Stomach (tissue), 9 donors: Measurements from ENCODE around the gene SOCS3. TPM values are rescaled to one million over a fixed set of nuclear protein-coding genes. Genes with fewer than 3 reads are reported as not detected.

Source experiments
- DNase-seq, 2 donors: peaks; one replicate each; pipeline versions ENCODE4 v3.0.0 to v3.0.0-alpha.2; 2013 to 2019
- H3K27ac ChIP-seq, 5 donors: fragments of 200-600 bp in 4 of 5; sonication (generic) in 4 of 5; one replicate each; pipeline ENCODE4 v1.5.1; 2013 to 2019; ENCODE audit warnings: mild to moderate bottlenecking in 1 of 5, moderate library complexity in 1 of 5
- H3K27me3 ChIP-seq, 3 donors: fragments of 200-600 bp; sonication (generic); one replicate each; pipeline ENCODE4 v1.5.1; 2017 to 2019; ENCODE audit warnings: mixed run types in 1 of 3
- H3K36me3 ChIP-seq, 4 donors: fragments of 200-600 bp; sonication (generic); 1 replicate in 3 of 4; 2 replicates in 1 of 4; pipeline ENCODE4 v1.5.1; 2016 to 2019
- H3K4me1 ChIP-seq, 4 donors: fragments of 200-600 bp; sonication (generic); one replicate each; pipeline ENCODE4 v1.5.1; 2016 to 2019
- H3K4me3 ChIP-seq, 4 donors: fragments of 200-600 bp; sonication (generic) in 3 of 4; one replicate each; pipeline ENCODE4 v1.5.1; 2016 to 2019; ENCODE audit warnings: mild to moderate bottlenecking in 1 of 4
- H3K9me3 ChIP-seq, 4 donors: fragments of 200-600 bp; sonication (generic); one replicate each; pipeline ENCODE4 v1.5.1; 2016 to 2019
- CTCF ChIP-seq, 7 experiments: fragments of 450-650 bp in 4 of 7; fragments of 200-600 bp in 3 of 7; sonication (generic) in 3 of 7; IDR thresholded peaks; one replicate each; pipeline ENCODE4 v1.5.1; 2016 to 2019; ENCODE audit warnings: antibody characterized with exemption in 7 of 7, control low read depth in 2 of 7, mild to moderate bottlenecking in 1 of 7
- EP300 ChIP-seq: sonication (generic); formaldehyde crosslinking; IDR thresholded peaks from one replicate; pipeline ENCODE4 v1.6.1; 2017; ENCODE audit warnings: antibody characterized with exemption
- POLR2A ChIP-seq, 4 donors: fragments of 450-650 bp; IDR thresholded peaks; one replicate each; pipeline ENCODE4 v1.6.1; 2016; ENCODE audit warnings: antibody characterized with exemption in 4 of 4, control low read depth in 2 of 4, mild to moderate bottlenecking in 1 of 4, moderate library complexity in 1 of 4
- POLR2AphosphoS5 ChIP-seq, 3 donors: sonication (generic); formaldehyde crosslinking; IDR thresholded peaks; one replicate each; pipeline ENCODE4 v1.6.1; 2016; ENCODE audit warnings: antibody characterized with exemption in 3 of 3
- WGBS, 5 donors: extraction: QIAGEN DNeasy Blood & Tissue Kit in 3 of 5; methylation state at CpG; one replicate each; pipeline versions ENCODE4 v1.1.5 to v1.1.7; 2013 to 2018; 5-methylcytosine and 5-hydroxymethylcytosine counted together
- intact Hi-C: fragments of 100-400 bp; cut with DNase I; formaldehyde crosslinking; loops from one replicate; pipeline ENCODE4 v1.15.1; 2023; ENCODE audit warnings: low total_unique reads
- polyA plus RNA-seq, 3 donors: library from polyadenylated mRNA; stranded (reverse); fragments of 200-250 nt; gene quantifications; one replicate each; pipeline ENCODE4 v1.2.3, GENCODE V29; 2013
- total RNA-seq, 5 donors: library from RNA; depleted of rRNA; stranded (reverse); fragments of >200 nt; gene quantifications; one replicate each; pipeline versions ENCODE4 v1.1.0 to v1.2.3, GENCODE V29; 2014 to 2016
- donor health status: healthy with polysubstance abuse.
- donor health status: Bipolar disorder and iron deficiency.
- donor health status: healthy.

SOCS3 gene
- total and polyA plus RNA-seq, 8 donors, result 18.7 to 62.9 (median 50.1) TPM

GRCh38 chr17:78318843-78319242, 41.0 kb downstream of the SOCS3 start:
- H3K36me3 ChIP-seq, result no peaks in the 10 kb centered on the region
- H3K27ac ChIP-seq, result peak overlapping the region in 2 of 5 donors; percentile 13 to 94
- H3K4me3 ChIP-seq, result no peak overlapping the region
- no peaks in the 10 kb centered on the region for H3K9me3 ChIP-seq
- TF ChIP-seq CTCF (IDR thresholded peaks at IDR 0.05), result no peak
- TF ChIP-seq POLR2A (IDR thresholded peaks at IDR 0.05), result no peak
- no peak for TF ChIP-seq EP300
- intact Hi-C loops, result no loop called here
- peaks cover 41 to 60% (median 51%) of the 10 kb centered on the region in 4 donors for H3K4me1 ChIP-seq
- peaks cover 0 to 8% (median 0%) of the 10 kb centered on the region in 3 donors for H3K27me3 ChIP-seq
- DNase-seq, result no peak
- WGBS, 5 donors, result 92 to 100% (median 93%) methylated on average over 7 to 8 of the region's 8 CpGs

- DNase-seq, result no peak
- TF ChIP-seq POLR2AphosphoS5 (IDR thresholded peaks at IDR 0.05), result no peak
- no peak for TF ChIP-seq EP300
- no peak for TF ChIP-seq POLR2A (IDR thresholded peaks at IDR 0.05)
- no peak for TF ChIP-seq CTCF (IDR thresholded peaks at IDR 0.05)
- peaks cover 0 to 12% (median 0%) of the 10 kb centered on the region in 3 donors for H3K27me3 ChIP-seq
- WGBS, 5 donors, result 63 to 94% (median 86%) methylated on average over 7 to 8 of the region's 8 CpGs
- H3K9me3 ChIP-seq, result no peaks in the 10 kb centered on the region
- intact Hi-C loops, result no loop called here
- H3K36me3 ChIP-seq, result no peaks in the 10 kb centered on the region
- H3K27ac ChIP-seq, result peak overlapping the region in 4 of 5 donors; percentile 85 to 96 (median 90)
- no peak overlapping the region for H3K4me3 ChIP-seq
- peaks cover 42 to 62% (median 51%) of the 10 kb centered on the region in 4 donors for H3K4me1 ChIP-seq
Observed at GRCh38 chr17:78318407-78318806, 41.5 kb downstream of the SOCS3 start.

- intact Hi-C loops, result no loop called here
- TF ChIP-seq POLR2A (IDR thresholded peaks at IDR 0.05) (no peak), EP300 (no peak), POLR2AphosphoS5 (IDR thresholded peaks at IDR 0.05) (no peak), CTCF (IDR thresholded peaks at IDR 0.05) (no peak)
- peak in 1 of 2 donors; percentile 39 for DNase-seq
- WGBS, 5 donors, result 65 to 71% (median 67%) methylated on average over 7 to 10 of the region's 10 CpGs
- peaks cover 0 to 12% (median 0%) of the 10 kb centered on the region in 3 donors for H3K27me3 ChIP-seq
- no peaks in the 10 kb centered on the region for H3K36me3 ChIP-seq
- H3K4me3 ChIP-seq, result no peak overlapping the region
- peaks cover 40 to 61% (median 55%) of the 10 kb centered on the region in 4 donors for H3K4me1 ChIP-seq
- H3K27ac ChIP-seq, result peak overlapping the region; percentile 65 to 96 (median 85)
- no peaks in the 10 kb centered on the region for H3K9me3 ChIP-seq
Observed at GRCh38 chr17:78317794-78318400, 42.0 kb downstream of the SOCS3 start.

- Histone ChIP-seq H3K4me3 (peak overlapping the region in 1 of 4 donors; percentile 27), H3K9me3 (no peaks in the 10 kb centered on the region), H3K27ac (peak overlapping the region; percentile 85 to 96 (median 91)), H3K27me3 (peaks cover 0 to 12% (median 0%) of the 10 kb centered on the region in 3 donors), H3K4me1 (peaks cover 40 to 61% (median 53%) of the 10 kb centered on the region in 4 donors), H3K36me3 (no peaks in the 10 kb centered on the region)
- TF ChIP-seq CTCF (IDR thresholded peaks at IDR 0.05) (no peak), POLR2A (IDR thresholded peaks at IDR 0.05) (no peak), POLR2AphosphoS5 (IDR thresholded peaks at IDR 0.05) (peak in 2 of 3 donors; percentile 54 to 69), EP300 (no peak)
- 24 to 40% (median 32%) methylated on average over 20 of the region's 20 CpGs for WGBS, 5 donors
- intact Hi-C loops, result no loop called here
- DNase-seq, result peak; percentile 65 to 89
Observed at GRCh38 chr17:78316867-78317789, 42.7 kb downstream of the SOCS3 start.
